ENCODE data around the gene SEC14L5.

GRCh38 chr16:5004311-5004710 lies 46.2 kb downstream of the SEC14L5 start:
- no peak for TF ChIP-seq CTCF (IDR thresholded peaks at IDR 0.05)
- TF ChIP-seq POLR2A (IDR thresholded peaks at IDR 0.05) = no peak

Data from prostate gland (tissue), 2 donors.